ENCODE measurements around the gene FIZ1.
A peak's percentile ranks its signal among the peaks of the same experiment; 100 is the strongest.

Gene FIZ1

DNA sequence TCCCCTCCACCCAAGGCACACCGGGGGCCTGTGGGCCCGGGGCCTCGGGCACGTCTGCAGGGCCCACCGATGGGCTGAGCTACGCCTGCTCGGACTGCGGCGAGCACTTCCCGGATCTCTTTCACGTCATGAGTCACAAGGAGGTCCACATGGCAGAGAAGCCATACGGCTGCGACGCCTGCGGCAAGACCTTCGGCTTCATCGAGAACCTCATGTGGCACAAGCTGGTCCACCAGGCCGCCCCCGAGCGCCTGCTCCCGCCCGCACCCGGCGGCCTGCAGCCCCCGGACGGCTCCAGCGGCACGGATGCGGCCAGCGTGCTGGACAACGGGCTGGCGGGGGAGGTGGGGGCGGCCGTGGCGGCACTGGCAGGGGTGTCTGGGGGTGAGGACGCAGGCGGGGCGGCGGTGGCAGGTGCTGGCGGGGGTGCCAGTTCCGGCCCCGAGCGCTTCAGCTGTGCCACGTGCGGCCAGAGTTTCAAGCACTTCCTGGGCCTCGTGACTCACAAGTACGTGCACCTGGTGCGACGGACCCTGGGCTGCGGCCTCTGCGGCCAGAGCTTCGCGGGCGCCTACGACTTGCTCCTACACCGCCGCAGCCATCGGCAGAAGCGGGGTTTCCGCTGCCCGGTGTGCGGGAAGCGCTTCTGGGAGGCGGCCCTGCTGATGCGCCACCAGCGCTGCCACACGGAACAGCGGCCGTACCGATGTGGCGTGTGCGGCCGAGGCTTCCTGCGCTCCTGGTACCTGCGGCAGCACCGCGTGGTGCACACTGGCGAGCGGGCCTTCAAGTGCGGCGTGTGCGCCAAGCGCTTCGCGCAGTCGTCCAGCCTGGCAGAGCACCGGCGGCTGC, 16.5 kb upstream of the FIZ1 start:
- H3K9ac ChIP-seq (ENCODE audit: low read length), result no peak overlapping the region
- peaks cover 2% of the 10 kb centered on the region for H3K36me3 ChIP-seq (ENCODE audit: control insufficient read depth, insufficient read depth, low read length)
- no peaks in the 10 kb centered on the region for H3K27me3 ChIP-seq (ENCODE audit: control insufficient read depth, insufficient read depth, low read length)
- H3K4me1 ChIP-seq (ENCODE audit: control insufficient read depth, insufficient read depth, low read length), result no peaks in the 10 kb centered on the region
- no peak overlapping the region for H3K4me3 ChIP-seq (ENCODE audit: low read length)
- H3K27ac ChIP-seq (ENCODE audit: low read depth, low read length), result no peak overlapping the region

DNA sequence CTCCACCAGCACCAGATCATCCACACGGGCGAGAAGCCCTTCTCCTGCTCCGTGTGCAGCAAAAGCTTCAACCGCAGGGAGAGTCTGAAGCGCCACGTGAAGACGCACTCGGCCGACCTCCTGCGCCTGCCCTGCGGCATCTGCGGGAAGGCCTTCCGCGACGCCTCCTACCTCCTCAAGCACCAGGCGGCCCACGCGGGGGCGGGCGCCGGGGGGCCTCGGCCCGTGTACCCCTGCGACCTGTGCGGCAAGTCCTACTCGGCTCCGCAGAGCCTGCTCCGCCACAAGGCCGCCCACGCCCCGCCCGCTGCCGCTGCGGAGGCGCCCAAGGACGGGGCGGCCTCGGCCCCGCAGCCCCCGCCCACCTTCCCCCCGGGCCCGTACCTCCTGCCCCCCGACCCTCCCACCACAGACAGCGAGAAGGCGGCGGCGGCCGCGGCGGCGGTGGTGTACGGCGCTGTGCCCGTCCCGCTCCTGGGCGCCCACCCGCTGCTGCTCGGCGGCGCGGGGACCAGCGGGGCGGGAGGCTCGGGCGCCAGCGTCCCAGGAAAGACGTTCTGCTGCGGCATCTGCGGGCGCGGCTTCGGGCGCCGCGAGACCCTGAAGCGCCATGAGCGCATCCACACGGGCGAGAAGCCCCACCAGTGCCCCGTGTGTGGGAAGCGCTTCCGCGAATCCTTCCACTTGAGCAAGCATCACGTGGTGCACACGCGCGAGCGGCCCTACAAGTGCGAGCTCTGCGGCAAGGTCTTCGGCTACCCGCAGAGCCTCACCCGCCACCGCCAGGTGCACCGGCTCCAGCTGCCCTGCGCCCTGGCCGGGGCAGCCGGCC, 15.6 kb upstream of the FIZ1 start:
- Histone ChIP-seq H3K9ac (ENCODE audit: low read length) (no peak overlapping the region), H3K4me3 (ENCODE audit: low read length) (no peak overlapping the region), H3K4me1 (ENCODE audit: control insufficient read depth, insufficient read depth, low read length) (no peaks in the 10 kb centered on the region), H3K27me3 (ENCODE audit: control insufficient read depth, insufficient read depth, low read length) (no peaks in the 10 kb centered on the region), H3K36me3 (ENCODE audit: control insufficient read depth, insufficient read depth, low read length) (peaks cover 2% of the 10 kb centered on the region), H3K27ac (ENCODE audit: low read depth, low read length) (no peak overlapping the region)

- Histone ChIP-seq H3K9ac (ENCODE audit: low read length) (no peak overlapping the region), H3K4me1 (ENCODE audit: control insufficient read depth, insufficient read depth, low read length) (no peaks in the 10 kb centered on the region), H3K36me3 (ENCODE audit: control insufficient read depth, insufficient read depth, low read length) (peaks cover 6% of the 10 kb centered on the region), H3K4me3 (ENCODE audit: low read length) (no peak overlapping the region), H3K27ac (ENCODE audit: low read depth, low read length) (no peak overlapping the region), H3K27me3 (ENCODE audit: control insufficient read depth, insufficient read depth, low read length) (no peaks in the 10 kb centered on the region)
These were observed 14.8 kb upstream of the FIZ1 start for GRCh38 chr19:55613930-55614710.

DNA sequence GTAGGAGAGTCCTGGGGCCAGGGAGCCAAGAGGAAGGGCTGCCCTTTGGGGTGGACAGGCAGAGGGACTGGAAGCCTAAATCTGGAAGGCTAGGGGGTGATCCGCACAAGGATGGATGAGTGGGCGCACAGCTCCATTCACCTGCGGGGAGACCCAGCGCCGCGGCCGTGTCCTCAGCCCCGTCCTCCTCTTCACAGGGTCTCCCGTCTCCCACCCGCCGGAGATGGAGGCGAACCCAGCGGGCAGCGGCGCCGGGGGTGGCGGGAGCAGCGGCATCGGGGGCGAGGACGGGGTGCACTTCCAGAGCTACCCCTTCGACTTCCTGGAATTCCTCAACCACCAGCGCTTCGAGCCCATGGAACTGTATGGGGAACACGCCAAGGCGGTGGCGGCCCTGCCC, 14.1 kb upstream of the FIZ1 start:
- H3K27me3 ChIP-seq (ENCODE audit: control insufficient read depth, insufficient read depth, low read length), result no peaks in the 10 kb centered on the region
- no peak overlapping the region for H3K4me3 ChIP-seq (ENCODE audit: low read length)
- no peak overlapping the region for H3K9ac ChIP-seq (ENCODE audit: low read length)
- no peak overlapping the region for H3K27ac ChIP-seq (ENCODE audit: low read depth, low read length)
- peaks cover 6% of the 10 kb centered on the region for H3K36me3 ChIP-seq (ENCODE audit: control insufficient read depth, insufficient read depth, low read length)
- H3K4me1 ChIP-seq (ENCODE audit: control insufficient read depth, insufficient read depth, low read length), result no peaks in the 10 kb centered on the region

DNA sequence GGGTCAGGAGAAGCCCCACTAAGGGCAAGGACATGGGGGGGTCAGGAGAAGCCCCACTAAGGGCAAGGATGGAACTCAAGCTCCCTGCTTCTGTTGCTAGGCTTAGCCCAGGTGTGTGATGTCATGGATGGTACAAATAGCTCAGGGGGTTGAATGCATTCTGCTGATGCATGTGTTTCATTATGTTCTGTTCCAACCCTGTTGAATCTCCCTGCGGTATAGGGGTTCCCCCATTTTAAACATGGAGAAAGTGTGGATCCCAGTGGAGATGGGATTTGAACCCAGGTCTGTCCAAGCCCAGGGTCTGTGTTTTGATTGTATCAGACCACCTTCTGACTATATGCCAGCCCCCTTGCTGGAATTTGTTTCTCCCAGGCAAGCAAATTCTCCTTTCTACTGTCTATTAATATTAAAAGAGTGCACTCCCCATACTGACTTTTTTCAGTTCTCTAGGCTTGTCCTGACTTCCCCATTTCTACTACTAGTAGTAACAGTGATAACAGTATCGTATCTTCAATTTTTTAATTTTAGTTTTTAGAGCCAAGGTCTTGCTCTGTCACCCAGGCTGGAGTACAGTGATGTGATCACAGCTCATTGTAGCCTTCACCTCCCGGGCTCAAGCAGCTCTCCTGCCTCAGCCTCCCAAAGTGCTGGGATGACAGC, 12.8 kb upstream of the FIZ1 start:
- no peak overlapping the region for H3K27ac ChIP-seq (ENCODE audit: low read depth, low read length)
- H3K9ac ChIP-seq (ENCODE audit: low read length), result no peak overlapping the region
- no peaks in the 10 kb centered on the region for H3K4me1 ChIP-seq (ENCODE audit: control insufficient read depth, insufficient read depth, low read length)
- H3K27me3 ChIP-seq (ENCODE audit: control insufficient read depth, insufficient read depth, low read length), result no peaks in the 10 kb centered on the region
- H3K4me3 ChIP-seq (ENCODE audit: low read length), result no peak overlapping the region
- H3K36me3 ChIP-seq (ENCODE audit: control insufficient read depth, insufficient read depth, low read length), result peaks cover 6% of the 10 kb centered on the region

GRCh38 chr19:55611300-55611982, 12.1 kb upstream of the FIZ1 start:
- Histone ChIP-seq H3K27ac (ENCODE audit: low read depth, low read length) (no peak overlapping the region), H3K4me1 (ENCODE audit: control insufficient read depth, insufficient read depth, low read length) (peaks cover 4% of the 10 kb centered on the region), H3K27me3 (ENCODE audit: control insufficient read depth, insufficient read depth, low read length) (no peaks in the 10 kb centered on the region), H3K4me3 (ENCODE audit: low read length) (no peak overlapping the region), H3K9ac (ENCODE audit: low read length) (no peak overlapping the region), H3K36me3 (ENCODE audit: control insufficient read depth, insufficient read depth, low read length) (peaks cover 6% of the 10 kb centered on the region)

GRCh38 chr19:55609326-55609725, 10.0 kb upstream of the FIZ1 start:
- H3K36me3 ChIP-seq (ENCODE audit: control insufficient read depth, insufficient read depth, low read length), result peaks cover 4% of the 10 kb centered on the region
- H3K4me3 ChIP-seq (ENCODE audit: low read length), result no peak overlapping the region
- no peak overlapping the region for H3K9ac ChIP-seq (ENCODE audit: low read length)
- H3K27me3 ChIP-seq (ENCODE audit: control insufficient read depth, insufficient read depth, low read length), result peaks cover 2% of the 10 kb centered on the region
- peaks cover 12% of the 10 kb centered on the region for H3K4me1 ChIP-seq (ENCODE audit: control insufficient read depth, insufficient read depth, low read length)
- no peak overlapping the region for H3K27ac ChIP-seq (ENCODE audit: low read depth, low read length)

GRCh38 chr19:55606817-55607216, 7.5 kb upstream of the FIZ1 start:
- no peak overlapping the region for H3K9ac ChIP-seq (ENCODE audit: low read length)
- H3K36me3 ChIP-seq (ENCODE audit: control insufficient read depth, insufficient read depth, low read length), result peaks cover 4% of the 10 kb centered on the region
- H3K4me3 ChIP-seq (ENCODE audit: low read length), result peak overlapping the region; percentile 97
- H3K4me1 ChIP-seq (ENCODE audit: control insufficient read depth, insufficient read depth, low read length), result peaks cover 12% of the 10 kb centered on the region
- peaks cover 2% of the 10 kb centered on the region for H3K27me3 ChIP-seq (ENCODE audit: control insufficient read depth, insufficient read depth, low read length)
- H3K27ac ChIP-seq (ENCODE audit: low read depth, low read length), result no peak overlapping the region

DNA sequence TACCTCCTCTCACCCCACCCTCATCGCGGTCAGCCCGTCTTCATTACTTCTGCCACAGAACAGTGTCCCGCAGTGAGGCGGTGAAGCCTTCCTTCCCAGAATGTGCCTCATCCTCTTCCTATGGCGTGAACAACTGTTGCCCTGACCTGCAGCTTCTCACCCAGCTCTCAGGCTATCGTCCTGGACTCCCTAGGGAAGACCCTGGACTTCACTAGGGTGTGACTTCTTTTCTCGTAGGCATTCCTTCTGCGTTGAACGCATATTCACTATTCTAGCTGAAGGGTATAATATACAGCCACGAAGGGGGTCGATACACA, 7.1 kb upstream of the FIZ1 start:
- Histone ChIP-seq H3K4me3 (ENCODE audit: low read length) (peak overlapping the region; percentile 97), H3K27ac (ENCODE audit: low read depth, low read length) (peak overlapping the region; percentile 94), H3K36me3 (ENCODE audit: control insufficient read depth, insufficient read depth, low read length) (peaks cover 4% of the 10 kb centered on the region), H3K4me1 (ENCODE audit: control insufficient read depth, insufficient read depth, low read length) (peaks cover 12% of the 10 kb centered on the region), H3K27me3 (ENCODE audit: control insufficient read depth, insufficient read depth, low read length) (peaks cover 2% of the 10 kb centered on the region), H3K9ac (ENCODE audit: low read length) (no peak overlapping the region)

GRCh38 chr19:55605637-55606470, 6.5 kb upstream of the FIZ1 start, which contains the start of gene ZNF865:
TSS of gene ZNF865 (plus strand) at chr19:55605647. CDS start at chr19:55613619, 7,972 bp downstream.
- Histone ChIP-seq H3K4me3 (ENCODE audit: low read length) (peak within 1 kb of the TSS; percentile 97), H3K27me3 (ENCODE audit: control insufficient read depth, insufficient read depth, low read length) (peaks cover 2% of the 10 kb centered on the region), H3K36me3 (ENCODE audit: control insufficient read depth, insufficient read depth, low read length) (peaks cover 4% of the 10 kb centered on the region), H3K9ac (ENCODE audit: low read length) (peak within 1 kb of the TSS; percentile 91), H3K4me1 (ENCODE audit: control insufficient read depth, insufficient read depth, low read length) (peaks cover 17% of the 10 kb centered on the region), H3K27ac (ENCODE audit: low read depth, low read length) (peak within 1 kb of the TSS; percentile 94)

DNA sequence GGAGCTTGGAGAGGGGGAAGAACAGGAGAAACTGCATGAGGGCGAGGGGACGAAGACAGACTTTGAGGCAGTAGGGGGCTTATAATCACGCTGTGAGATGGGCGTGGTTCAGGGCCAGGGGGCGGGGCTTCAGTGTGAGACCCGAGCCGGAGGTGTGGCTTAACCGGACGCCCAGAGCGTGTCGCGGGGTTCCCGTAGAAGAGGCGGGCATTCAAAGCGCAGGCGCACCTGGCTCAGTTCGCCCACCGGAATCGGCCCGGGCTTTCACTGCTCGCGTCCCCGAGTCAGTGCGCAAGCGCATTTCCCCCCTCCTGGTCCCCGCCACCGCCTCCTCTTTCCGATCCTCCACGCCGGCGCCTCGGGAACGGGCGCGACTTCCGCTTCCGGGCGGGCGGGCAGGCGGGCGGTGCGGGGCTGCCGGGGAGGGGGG, 5.9 kb upstream of the FIZ1 start:
- H3K4me1 ChIP-seq (ENCODE audit: control insufficient read depth, insufficient read depth, low read length), result peaks cover 18% of the 10 kb centered on the region
- H3K36me3 ChIP-seq (ENCODE audit: control insufficient read depth, insufficient read depth, low read length), result peaks cover 4% of the 10 kb centered on the region
- H3K9ac ChIP-seq (ENCODE audit: low read length), result peak overlapping the region; percentile 36
- peak overlapping the region; percentile 94 for H3K27ac ChIP-seq (ENCODE audit: low read depth, low read length)
- H3K27me3 ChIP-seq (ENCODE audit: control insufficient read depth, insufficient read depth, low read length), result peaks cover 2% of the 10 kb centered on the region
- peak overlapping the region; percentile 97 for H3K4me3 ChIP-seq (ENCODE audit: low read length)

Data from rectal smooth muscle tissue (tissue), 1 donor.